Breast epithelium (tissue), 4 donors: Measurements from ENCODE around the gene CUL3. TPM values are rescaled to one million over a fixed set of nuclear protein-coding genes. Genes with fewer than 3 reads are reported as not detected.

ENCODE experiments used
- DNase-seq, 2 donors: peaks; one replicate each; pipeline ENCODE4 v3.0.0-alpha.2; 2019; ENCODE audit warnings: low spot score in 2 of 2
- H3K27ac ChIP-seq, 2 donors: fragments of 200-600 bp; sonication (generic) in 1 of 2; one replicate each; pipeline ENCODE4 v1.5.1; 2016 to 2019; ENCODE audit warnings: mild to moderate bottlenecking in 1 of 2
- H3K27me3 ChIP-seq, 2 donors: fragments of 200-600 bp; sonication (generic) in 1 of 2; one replicate each; pipeline versions ENCODE4 v1.5.1 to v1.6.0; 2017 to 2019; ENCODE audit warnings: control low read depth in 1 of 2, mild to moderate bottlenecking in 1 of 2
- H3K36me3 ChIP-seq: fragments of 200-600 bp; one replicate; pipeline ENCODE4 v1.5.1; 2019
- H3K4me1 ChIP-seq, 2 donors: fragments of 200-600 bp; sonication (generic); one replicate each; pipeline ENCODE4 v1.5.1; 2016 to 2019; ENCODE audit warnings: control low read depth in 1 of 2
- H3K4me3 ChIP-seq, 3 donors: fragments of 200-600 bp; sonication (generic); 1 replicate in 2 of 3; 2 replicates in 1 of 3; pipeline ENCODE4 v1.5.1; 2016 to 2019; ENCODE audit warnings: mild to moderate bottlenecking in 3 of 3, moderate library complexity in 2 of 3
- H3K9me3 ChIP-seq, 2 donors: fragments of 200-600 bp; sonication (generic) in 1 of 2; one replicate each; pipeline ENCODE4 v1.5.1; 2016 to 2019; ENCODE audit warnings: control low read depth in 1 of 2
- CTCF ChIP-seq, 3 donors: fragments of 450-650 bp; IDR thresholded peaks; one replicate each; pipeline ENCODE4 v1.5.1; 2016 to 2017; ENCODE audit warnings: antibody characterized with exemption in 3 of 3, mild to moderate bottlenecking in 3 of 3, moderate library complexity in 3 of 3
- POLR2A ChIP-seq: fragments of 450-650 bp; IDR thresholded peaks from one replicate; pipeline ENCODE4 v1.6.1; 2016; ENCODE audit warnings: antibody characterized with exemption, mild to moderate bottlenecking, moderate library complexity
- POLR2AphosphoS5 ChIP-seq, 3 donors: sonication (generic); formaldehyde crosslinking; IDR thresholded peaks; one replicate each; pipeline ENCODE4 v1.6.1; 2017; ENCODE audit warnings: antibody characterized with exemption in 3 of 3
- intact Hi-C: fragments of 100-400 bp; cut with DNase I; formaldehyde crosslinking; loops from one replicate; pipeline ENCODE4 v1.15.1; 2023; ENCODE audit warnings: low total_unique reads
- total RNA-seq, 3 donors: library from RNA; depleted of rRNA; stranded (reverse); fragments of >200 nt; gene quantifications; one replicate each; pipeline ENCODE4 v1.1.0, GENCODE V29; 2016

Gene CUL3
- total RNA-seq, 3 donors from 2014 or later, result 71.2 to 111 (median 82.3) TPM

GRCh38 chr2:224457408-224458096, 127.6 kb downstream of the CUL3 start:
- no peak overlapping the region for H3K4me3 ChIP-seq
- H3K27me3 ChIP-seq, result no peaks in the 10 kb centered on the region
- intact Hi-C loops, result no loop called here
- no peak for TF ChIP-seq POLR2AphosphoS5 (IDR thresholded peaks at IDR 0.05)
- no peak for TF ChIP-seq CTCF (IDR thresholded peaks at IDR 0.05)
- no peak for TF ChIP-seq POLR2A
- H3K4me1 ChIP-seq, result no peaks in the 10 kb centered on the region
- no peak for DNase-seq
- no peaks in the 10 kb centered on the region for H3K9me3 ChIP-seq
- H3K27ac ChIP-seq, result no peak overlapping the region
- no peaks in the 10 kb centered on the region for H3K36me3 ChIP-seq

- H3K4me1 ChIP-seq, result no peaks in the 10 kb centered on the region
- no peaks in the 10 kb centered on the region for H3K36me3 ChIP-seq
- intact Hi-C loops, result no loop called here
- H3K27ac ChIP-seq, result no peak overlapping the region
- no peaks in the 10 kb centered on the region for H3K27me3 ChIP-seq
- DNase-seq, result no peak
- no peaks in the 10 kb centered on the region for H3K9me3 ChIP-seq
- H3K4me3 ChIP-seq, result no peak overlapping the region
- TF ChIP-seq CTCF (IDR thresholded peaks at IDR 0.05), result no peak
- no peak for TF ChIP-seq POLR2AphosphoS5 (IDR thresholded peaks at IDR 0.05)
- no peak for TF ChIP-seq POLR2A
Observed at GRCh38 chr2:224453892-224454291, 131.3 kb downstream of the CUL3 start.

GRCh38 chr2:224449212-224450147, 135.7 kb downstream of the CUL3 start:
- DNase-seq, result no peak
- TF ChIP-seq POLR2A, result no peak
- peak in 2 of 3 donors; percentile 26 to 31 for TF ChIP-seq CTCF (IDR thresholded peaks at IDR 0.05)
- no peak for TF ChIP-seq POLR2AphosphoS5 (IDR thresholded peaks at IDR 0.05)
- no peaks in the 10 kb centered on the region for H3K9me3 ChIP-seq
- H3K4me1 ChIP-seq, result no peaks in the 10 kb centered on the region
- no peak overlapping the region for H3K4me3 ChIP-seq
- no peaks in the 10 kb centered on the region for H3K36me3 ChIP-seq
- no peaks in the 10 kb centered on the region for H3K27me3 ChIP-seq
- intact Hi-C loops, result no loop called here
- no peak overlapping the region for H3K27ac ChIP-seq

GRCh38 chr2:224448236-224448635, 136.9 kb downstream of the CUL3 start:
- no peaks in the 10 kb centered on the region for H3K27me3 ChIP-seq
- no peak overlapping the region for H3K4me3 ChIP-seq
- TF ChIP-seq CTCF (IDR thresholded peaks at IDR 0.05) (no peak), POLR2AphosphoS5 (IDR thresholded peaks at IDR 0.05) (no peak), POLR2A (no peak)
- intact Hi-C loops, result no loop called here
- H3K27ac ChIP-seq, result no peak overlapping the region
- no peaks in the 10 kb centered on the region for H3K4me1 ChIP-seq
- H3K36me3 ChIP-seq, result no peaks in the 10 kb centered on the region
- H3K9me3 ChIP-seq, result no peaks in the 10 kb centered on the region
- no peak for DNase-seq

GRCh38 chr2:224444783-224445182, 140.4 kb downstream of the CUL3 start:
- no peaks in the 10 kb centered on the region for H3K36me3 ChIP-seq
- intact Hi-C loops, result no loop called here
- H3K9me3 ChIP-seq, result no peaks in the 10 kb centered on the region
- no peak for DNase-seq
- H3K27ac ChIP-seq, result no peak overlapping the region
- no peak overlapping the region for H3K4me3 ChIP-seq
- TF ChIP-seq CTCF (IDR thresholded peaks at IDR 0.05) (no peak), POLR2AphosphoS5 (IDR thresholded peaks at IDR 0.05) (no peak), POLR2A (no peak)
- H3K27me3 ChIP-seq, result no peaks in the 10 kb centered on the region
- H3K4me1 ChIP-seq, result no peaks in the 10 kb centered on the region
